Glutamatergic neuron (in vitro differentiated cells): Measurements from ENCODE around the gene CCDC178. TPM values are rescaled to one million over a fixed set of nuclear protein-coding genes. Genes with fewer than 3 reads are reported as not detected.
"Not testable (repeated sequence)": the region's sequence is repeated elsewhere in the genome, so short reads cannot be mapped to it uniquely, and the experiment has no call there.

Source experiments
- DNase-seq: peaks from one replicate; pipeline ENCODE4 v3.0.0; 2022
- H3K27ac Mint-ChIP-seq: one replicate; pipeline ENCODE4 v1.8.0; 2020; ENCODE audit warnings: mild to moderate bottlenecking, mixed read lengths, inconsistent platforms; ENCODE audit not compliant: unreplicated experiment
- H3K27me3 Mint-ChIP-seq: one replicate; pipeline ENCODE4 v1.8.0; 2020; ENCODE audit warnings: mild to moderate bottlenecking, moderate library complexity, mixed read lengths, inconsistent platforms; ENCODE audit not compliant: unreplicated experiment
- H3K36me3 Mint-ChIP-seq: one replicate; pipeline ENCODE4 v1.8.0; 2020; ENCODE audit warnings: mild to moderate bottlenecking, mixed read lengths, inconsistent platforms; ENCODE audit not compliant: unreplicated experiment
- H3K4me1 Mint-ChIP-seq: one replicate; pipeline ENCODE4 v1.8.0; 2020; ENCODE audit warnings: mild to moderate bottlenecking, low read depth, mixed read lengths, inconsistent platforms; ENCODE audit not compliant: unreplicated experiment
- H3K4me3 Mint-ChIP-seq: one replicate; pipeline ENCODE4 v1.8.0; 2020; ENCODE audit warnings: mild to moderate bottlenecking, mixed read lengths, inconsistent platforms; ENCODE audit not compliant: unreplicated experiment
- H3K9me3 Mint-ChIP-seq: one replicate; pipeline ENCODE4 v1.8.0; 2020; ENCODE audit warnings: mild to moderate bottlenecking, moderate library complexity, mixed read lengths, inconsistent platforms; ENCODE audit not compliant: unreplicated experiment
- CTCF ChIP-seq: fragments of 200-600 bp; sonication (generic); IDR thresholded peaks from one replicate; pipeline ENCODE4 v1.5.0; 2021; ENCODE audit not compliant: partially characterized antibody, unreplicated experiment
- total RNA-seq: library from RNA; stranded (reverse); fragmentation: NEBNext Ultra II Directional; extraction: Animal tissue kit (Norgen Biotek cat#: 25700); gene quantifications from one replicate; pipeline ENCODE4 v1.2.1, GENCODE V29; 2021; ENCODE audit not compliant: unreplicated experiment

The CCDC178 gene
- total RNA-seq, 1 donor from 2014 or later = not detected

DNA sequence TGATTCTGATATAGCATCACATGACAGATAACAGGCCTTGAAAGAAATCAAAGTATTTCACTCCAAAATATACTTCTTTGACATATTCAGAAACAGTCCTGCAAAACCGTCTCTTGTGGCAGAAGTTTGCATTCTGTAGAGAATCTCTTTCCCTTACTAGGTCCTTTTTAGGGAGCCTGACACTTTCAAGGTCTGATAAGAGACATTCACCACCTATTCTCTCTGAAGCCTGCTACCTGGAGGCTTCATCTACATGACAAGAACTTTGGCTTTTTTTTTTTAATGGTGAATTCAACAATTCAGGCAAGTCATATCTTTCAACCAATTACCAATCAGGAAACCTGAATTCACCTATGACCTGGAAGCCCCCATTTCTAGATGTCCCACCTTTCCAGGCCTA is 83.8 kb downstream of the CCDC178 start:
- no peak for DNase-seq
- no peaks in the 10 kb centered on the region for H3K36me3 Mint-ChIP-seq
- no peaks in the 10 kb centered on the region for H3K9me3 Mint-ChIP-seq
- H3K4me3 Mint-ChIP-seq = no peak overlapping the region
- no peaks in the 10 kb centered on the region for H3K27me3 Mint-ChIP-seq
- H3K4me1 Mint-ChIP-seq = no peaks in the 10 kb centered on the region
- no peak overlapping the region for H3K27ac Mint-ChIP-seq
- TF ChIP-seq CTCF = no peak

DNA sequence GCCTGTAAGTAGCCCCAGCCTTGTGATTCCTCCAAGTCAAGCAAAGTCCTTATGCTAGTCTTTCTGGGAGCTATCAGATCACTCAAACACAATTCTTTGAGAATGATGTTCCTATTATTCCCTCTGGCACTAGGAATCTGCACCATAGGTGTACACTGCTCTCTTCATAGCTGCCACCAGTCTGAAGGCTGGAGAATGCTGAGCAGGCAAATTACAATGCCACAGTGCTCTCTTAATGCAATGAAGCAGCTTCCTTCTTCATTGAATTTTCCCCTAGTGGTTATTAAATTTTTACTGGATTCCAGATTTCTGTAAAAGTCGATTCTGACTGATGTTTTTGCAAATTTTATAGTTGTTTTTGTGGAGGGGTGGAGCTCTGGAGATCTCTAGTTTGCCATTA is 84.8 kb downstream of the CCDC178 start:
- Mint-ChIP-seq H3K4me1 (no peaks in the 10 kb centered on the region), H3K4me3 (no peak overlapping the region), H3K27me3 (no peaks in the 10 kb centered on the region), H3K9me3 (no peaks in the 10 kb centered on the region), H3K27ac (no peak overlapping the region), H3K36me3 (no peaks in the 10 kb centered on the region)
- no peak for TF ChIP-seq CTCF
- DNase-seq = no peak

GRCh38 chr18:33355263-33355662 is 85.3 kb downstream of the CCDC178 start:
- Mint-ChIP-seq H3K4me1 (no peaks in the 10 kb centered on the region), H3K27me3 (no peaks in the 10 kb centered on the region), H3K9me3 (no peaks in the 10 kb centered on the region), H3K36me3 (no peaks in the 10 kb centered on the region), H3K27ac (no peak overlapping the region), H3K4me3 (no peak overlapping the region)
- TF ChIP-seq CTCF = no peak
- no peak for DNase-seq

DNA sequence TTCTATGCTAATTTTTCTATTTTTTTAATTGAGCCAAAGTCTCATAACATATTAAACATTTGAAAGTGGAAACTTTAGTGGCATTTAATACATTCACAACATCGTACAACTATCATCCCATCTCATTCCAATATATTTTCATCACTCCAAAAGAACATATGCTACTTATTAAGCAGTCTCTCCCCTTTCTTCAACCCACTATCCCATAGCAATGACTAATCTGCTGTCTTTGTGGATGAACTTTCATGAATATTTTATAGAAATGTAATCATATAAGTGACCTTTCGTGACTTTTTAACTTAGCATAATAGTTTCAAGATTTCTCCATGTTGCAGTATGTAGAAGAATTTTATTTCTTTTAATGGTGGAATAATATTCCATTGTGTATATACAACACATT is 90.3 kb downstream of the CCDC178 start:
- no peaks in the 10 kb centered on the region for H3K9me3 Mint-ChIP-seq
- no peaks in the 10 kb centered on the region for H3K36me3 Mint-ChIP-seq
- H3K27ac Mint-ChIP-seq = no peak overlapping the region
- H3K4me1 Mint-ChIP-seq = no peaks in the 10 kb centered on the region
- no peak for TF ChIP-seq CTCF
- H3K27me3 Mint-ChIP-seq = no peaks in the 10 kb centered on the region
- H3K4me3 Mint-ChIP-seq = no peak overlapping the region
- DNase-seq = no peak

DNA sequence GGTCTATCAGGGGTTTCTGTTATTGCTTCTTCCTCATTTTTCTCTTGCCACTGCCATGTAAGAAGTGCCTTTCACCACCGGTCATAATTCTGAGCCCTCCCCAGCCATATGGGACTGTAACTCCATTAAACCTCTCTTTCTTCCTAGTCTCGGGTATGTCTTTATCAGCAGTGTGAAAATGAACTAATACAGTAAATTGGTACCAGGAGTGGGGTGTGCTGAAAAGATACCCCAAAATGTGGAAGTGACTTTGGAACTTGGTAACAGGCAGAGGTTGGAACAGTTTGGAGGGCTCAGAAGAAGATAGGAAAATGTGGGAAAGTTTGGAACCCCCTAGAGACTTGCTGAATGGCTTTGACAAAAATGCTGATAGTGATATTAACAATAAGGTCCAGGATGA is 100.8 kb downstream of the CCDC178 start:
- H3K9me3 Mint-ChIP-seq, DNase-seq, H3K27me3 Mint-ChIP-seq, H3K27ac Mint-ChIP-seq, H3K36me3 Mint-ChIP-seq, H3K4me3 Mint-ChIP-seq, H3K4me1 Mint-ChIP-seq: not testable (repeated sequence)

DNA sequence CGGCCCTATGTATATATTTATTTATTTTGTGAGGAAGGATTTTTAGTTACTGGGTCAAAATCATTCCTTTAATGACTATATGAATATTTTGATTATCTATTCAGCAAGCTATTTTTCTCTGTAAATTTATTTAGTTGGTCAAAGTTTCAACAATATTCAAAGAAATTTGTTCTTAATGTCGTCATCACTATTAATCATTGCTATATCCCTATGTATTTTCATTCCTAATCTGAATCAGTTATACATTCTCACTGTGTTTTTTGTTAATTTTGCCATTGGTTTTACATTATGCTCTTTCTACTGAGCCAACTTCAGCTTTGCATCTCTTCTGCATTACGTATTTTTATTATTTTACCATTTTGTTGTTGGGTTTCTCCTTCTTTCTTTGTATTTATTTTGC is 105.7 kb downstream of the CCDC178 start:
- TF ChIP-seq CTCF = no peak
- no peak overlapping the region for H3K27ac Mint-ChIP-seq
- no peaks in the 10 kb centered on the region for H3K4me1 Mint-ChIP-seq
- H3K4me3 Mint-ChIP-seq = no peak overlapping the region
- no peaks in the 10 kb centered on the region for H3K27me3 Mint-ChIP-seq
- H3K36me3 Mint-ChIP-seq = peaks cover 7% of the 10 kb centered on the region
- DNase-seq = no peak
- H3K9me3 Mint-ChIP-seq = peaks cover 3% of the 10 kb centered on the region
